ENCODE results near the gene EFCAB8. TPM values are rescaled to one million over a fixed set of nuclear protein-coding genes. Genes with fewer than 3 reads are reported as not detected.
"Not testable (repeated sequence)": the region's sequence is repeated elsewhere in the genome, so short reads cannot be mapped to it uniquely, and the experiment has no call there.

Gene EFCAB8
- polyA plus RNA-seq, 1 experiment: not detected

GRCh38 chr20:32934580-32934979 lies 75.9 kb downstream of the EFCAB8 start:
- Histone ChIP-seq H3K27ac (ENCODE audit: low read depth, low read length) (no peak overlapping the region), H3K27me3 (ENCODE audit: control insufficient read depth, insufficient read depth, low read length) (peaks cover 10% of the 10 kb centered on the region), H3K9me3 (ENCODE audit: control insufficient read depth, insufficient read depth, low read length) (no peaks in the 10 kb centered on the region; the same call in 1 of the 2 replicates), H3K4me3 (ENCODE audit: low read depth, low read length) (no peak overlapping the region)
- no peak for TF ChIP-seq CTCF (IDR thresholded peaks at IDR 0.05; ENCODE audit: low read depth, low read length)
- no peak for DNase-seq (ENCODE audit: low read depth, low spot score)
- CTCF ChIA-PET: no interaction called here
- POLR2A ChIA-PET: no interaction called here

GRCh38 chr20:32941155-32941885 lies 82.6 kb downstream of the EFCAB8 start:
- ChIA-PET POLR2A (no interaction called here), CTCF (no interaction called here)
- no peak overlapping the region for H3K27ac ChIP-seq (ENCODE audit: low read depth, low read length)
- no peaks in the 10 kb centered on the region for H3K9me3 ChIP-seq (ENCODE audit: control insufficient read depth, insufficient read depth, low read length)
- no peak overlapping the region for H3K4me3 ChIP-seq (ENCODE audit: low read depth, low read length)
- no peak for TF ChIP-seq CTCF (IDR thresholded peaks at IDR 0.05; ENCODE audit: low read depth, low read length)
- no peaks in the 10 kb centered on the region for H3K27me3 ChIP-seq (ENCODE audit: control insufficient read depth, insufficient read depth, low read length)
- DNase-seq (ENCODE audit: low read depth, low spot score): no peak

GRCh38 chr20:32943490-32944052 lies 84.8 kb downstream of the EFCAB8 start:
- H3K27ac ChIP-seq (ENCODE audit: low read depth, low read length): no peak overlapping the region
- H3K9me3 ChIP-seq (ENCODE audit: control insufficient read depth, insufficient read depth, low read length): no peaks in the 10 kb centered on the region
- no peak for TF ChIP-seq CTCF (IDR thresholded peaks at IDR 0.05; ENCODE audit: low read depth, low read length)
- no peak for DNase-seq (ENCODE audit: low read depth, low spot score)
- no peak overlapping the region for H3K4me3 ChIP-seq (ENCODE audit: low read depth, low read length)
- H3K27me3 ChIP-seq (ENCODE audit: control insufficient read depth, insufficient read depth, low read length): peaks cover 6% of the 10 kb centered on the region
- ChIA-PET POLR2A (no interaction called here), CTCF (interaction anchor here (4.6 kb wide), 1 partner anchor 154 kb away, joined by 82 read pairs; no protein-coding TSS in a partner anchor)

GRCh38 chr20:32945710-32946221 lies 87.0 kb downstream of the EFCAB8 start:
- DNase-seq (ENCODE audit: low read depth, low spot score): peak; percentile 3
- Histone ChIP-seq H3K4me3 (ENCODE audit: low read depth, low read length) (no peak overlapping the region), H3K27ac (ENCODE audit: low read depth, low read length) (no peak overlapping the region), H3K27me3 (ENCODE audit: control insufficient read depth, insufficient read depth, low read length) (peaks cover 14% of the 10 kb centered on the region), H3K9me3 (ENCODE audit: control insufficient read depth, insufficient read depth, low read length) (no peaks in the 10 kb centered on the region)
- ChIA-PET CTCF (interaction anchor here (0.6 to 4.6 kb wide), 14 partner anchors 8 to 272 kb away, joined by 3 to 82 read pairs (median 6); partner anchors contain the start of gene C20orf203), POLR2A (no interaction called here)
- peak; percentile 72 for TF ChIP-seq CTCF (IDR thresholded peaks at IDR 0.05; ENCODE audit: low read depth, low read length)

GRCh38 chr20:32946629-32947028 lies 87.9 kb downstream of the EFCAB8 start:
- H3K27ac ChIP-seq (ENCODE audit: low read depth, low read length): no peak overlapping the region
- H3K27me3 ChIP-seq (ENCODE audit: control insufficient read depth, insufficient read depth, low read length): peaks cover 14% of the 10 kb centered on the region
- POLR2A ChIA-PET: no interaction called here
- CTCF ChIA-PET: interaction anchor here (0.8 to 4.6 kb wide), 9 partner anchors 10 to 273 kb away, joined by 3 to 82 read pairs (median 7); partner anchors contain the start of gene C20orf203
- no peak for DNase-seq (ENCODE audit: low read depth, low spot score)
- no peak for TF ChIP-seq CTCF (IDR thresholded peaks at IDR 0.05; ENCODE audit: low read depth, low read length)
- H3K4me3 ChIP-seq (ENCODE audit: low read depth, low read length): no peak overlapping the region
- no peaks in the 10 kb centered on the region for H3K9me3 ChIP-seq (ENCODE audit: control insufficient read depth, insufficient read depth, low read length)

- H3K27me3 ChIP-seq (ENCODE audit: control insufficient read depth, insufficient read depth, low read length): peaks cover 17% of the 10 kb centered on the region
- POLR2A ChIA-PET; CTCF ChIA-PET; DNase-seq (ENCODE audit: low read depth, low spot score); H3K4me3 ChIP-seq (ENCODE audit: low read depth, low read length); H3K9me3 ChIP-seq (ENCODE audit: control insufficient read depth, insufficient read depth, low read length); H3K27ac ChIP-seq (ENCODE audit: low read depth, low read length): not testable (repeated sequence)
Observed at GRCh38 chr20:32950539-32950938, 91.8 kb downstream of the EFCAB8 start.

All from AG04450 (cell line).